ENCODE measurements around the gene OR5K4. TPM values are rescaled to one million over a fixed set of nuclear protein-coding genes. Genes with fewer than 3 reads are reported as not detected.

OR5K4 gene
- total and polyA plus RNA-seq, 4 donors, result not detected

DNA sequence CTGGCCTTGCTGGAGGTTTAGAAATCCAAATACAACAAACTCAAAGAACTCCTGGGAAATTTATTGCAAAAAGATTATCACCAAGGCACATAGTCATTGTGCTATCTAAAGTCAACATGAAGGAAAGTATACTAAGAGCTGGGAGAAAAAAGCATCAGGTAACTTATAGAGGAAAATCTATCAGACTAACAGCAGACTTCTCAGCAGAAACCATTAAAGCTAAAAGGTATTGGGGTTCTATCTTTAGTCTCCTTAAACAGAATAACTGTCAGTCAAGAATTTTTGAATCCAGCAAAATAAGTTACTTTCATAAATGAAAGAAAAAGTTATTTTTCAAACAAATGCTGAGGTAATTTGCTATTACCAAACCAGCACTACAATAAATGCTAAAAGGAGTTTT is 44.9 kb downstream of the OR5K4 start:
- no peaks in the 10 kb centered on the region for H3K4me1 ChIP-seq (ENCODE audit: control insufficient read depth in 4 of 4, insufficient read depth in 4 of 4, low read length in 3 of 4)
- no peaks in the 10 kb centered on the region for H3K36me3 ChIP-seq (ENCODE audit: control insufficient read depth in 4 of 4, insufficient read depth in 3 of 4, low read depth in 1 of 4, low read length in 3 of 4)
- TF ChIP-seq RXRA (IDR thresholded peaks at IDR 0.05), result no peak
- TF ChIP-seq, protein P1, sequence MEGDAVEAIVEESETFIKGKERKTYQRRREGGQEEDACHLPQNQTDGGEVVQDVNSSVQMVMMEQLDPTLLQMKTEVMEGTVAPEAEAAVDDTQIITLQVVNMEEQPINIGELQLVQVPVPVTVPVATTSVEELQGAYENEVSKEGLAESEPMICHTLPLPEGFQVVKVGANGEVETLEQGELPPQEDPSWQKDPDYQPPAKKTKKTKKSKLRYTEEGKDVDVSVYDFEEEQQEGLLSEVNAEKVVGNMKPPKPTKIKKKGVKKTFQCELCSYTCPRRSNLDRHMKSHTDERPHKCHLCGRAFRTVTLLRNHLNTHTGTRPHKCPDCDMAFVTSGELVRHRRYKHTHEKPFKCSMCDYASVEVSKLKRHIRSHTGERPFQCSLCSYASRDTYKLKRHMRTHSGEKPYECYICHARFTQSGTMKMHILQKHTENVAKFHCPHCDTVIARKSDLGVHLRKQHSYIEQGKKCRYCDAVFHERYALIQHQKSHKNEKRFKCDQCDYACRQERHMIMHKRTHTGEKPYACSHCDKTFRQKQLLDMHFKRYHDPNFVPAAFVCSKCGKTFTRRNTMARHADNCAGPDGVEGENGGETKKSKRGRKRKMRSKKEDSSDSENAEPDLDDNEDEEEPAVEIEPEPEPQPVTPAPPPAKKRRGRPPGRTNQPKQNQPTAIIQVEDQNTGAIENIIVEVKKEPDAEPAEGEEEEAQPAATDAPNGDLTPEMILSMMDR (IDR thresholded peaks at IDR 0.05; ENCODE audit: low read depth, low read length, missing input control), result no peak
- no peaks in the 10 kb centered on the region for H3K27me3 ChIP-seq (ENCODE audit: control insufficient read depth in 4 of 4, insufficient read depth in 4 of 4, low read length in 3 of 4)
- H3K27ac ChIP-seq (ENCODE audit: low read depth in 1 of 2, low read length in 2 of 2), result no peak overlapping the region
- H3K9me3 ChIP-seq (ENCODE audit: control insufficient read depth in 4 of 4, low read length in 3 of 4), result peaks cover 0 to 22% (median 0%) of the 10 kb centered on the region in 4 donors
- no peak overlapping the region for H3K9ac ChIP-seq (ENCODE audit: low read depth in 1 of 2, low read length in 2 of 2)
- no peak for DNase-seq (ENCODE audit: low spot score)
- no peak overlapping the region for H3K4me3 ChIP-seq (ENCODE audit: low read depth in 1 of 3, low read length in 3 of 3)

DNA sequence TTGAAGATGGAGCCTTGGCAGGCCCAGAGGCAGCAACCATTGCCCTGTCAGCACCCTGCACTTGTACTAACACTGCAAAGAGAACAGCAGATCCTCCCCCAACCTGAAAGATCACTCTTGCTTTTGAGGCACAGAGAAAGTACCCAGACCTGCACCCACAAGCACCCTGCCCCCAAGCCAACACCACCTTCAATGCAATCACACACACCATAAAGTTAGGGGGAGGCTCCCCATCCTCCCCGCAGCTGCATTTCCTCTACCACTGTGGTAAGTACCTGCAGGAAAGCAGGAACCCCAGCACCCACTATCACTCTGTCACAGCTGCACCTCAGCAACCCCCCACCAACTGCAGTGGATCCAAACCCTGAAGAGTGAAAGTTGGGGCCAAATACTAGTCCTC is 48.9 kb downstream of the OR5K4 start:
- no peak overlapping the region for H3K9ac ChIP-seq (ENCODE audit: low read depth in 1 of 2, low read length in 2 of 2)
- H3K36me3 ChIP-seq (ENCODE audit: control insufficient read depth in 4 of 4, insufficient read depth in 3 of 4, low read depth in 1 of 4, low read length in 3 of 4), result no peaks in the 10 kb centered on the region
- TF ChIP-seq, protein P1 (IDR thresholded peaks at IDR 0.05; ENCODE audit: low read depth, low read length, missing input control), result no peak
- TF ChIP-seq FOXA1 (IDR thresholded peaks at IDR 0.05) (no peak), HNF4A (conservative IDR thresholded peaks at IDR 0.05) (no peak), NR2F2 (IDR thresholded peaks at IDR 0.05) (no peak), GABPA (IDR thresholded peaks at IDR 0.05 in 1 of 2, conservative IDR thresholded peaks at IDR 0.05 in 1 of 2) (no peak), JUND (IDR thresholded peaks at IDR 0.05) (no peak), RXRA (IDR thresholded peaks at IDR 0.05) (no peak), TAF1 (conservative IDR thresholded peaks at IDR 0.05) (no peak), EGR1 (IDR thresholded peaks at IDR 0.05; ENCODE audit: low read depth in 2 of 2) (no peak), HNF4G (IDR thresholded peaks at IDR 0.05) (no peak), YY1 (IDR thresholded peaks at IDR 0.05) (no peak), SP1 (IDR thresholded peaks at IDR 0.05) (no peak), FOXA2 (IDR thresholded peaks at IDR 0.05) (no peak)
- TF ChIP-seq, protein P2, sequence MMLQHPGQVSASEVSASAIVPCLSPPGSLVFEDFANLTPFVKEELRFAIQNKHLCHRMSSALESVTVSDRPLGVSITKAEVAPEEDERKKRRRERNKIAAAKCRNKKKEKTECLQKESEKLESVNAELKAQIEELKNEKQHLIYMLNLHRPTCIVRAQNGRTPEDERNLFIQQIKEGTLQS (IDR thresholded peaks at IDR 0.05), result no peak
- TF ChIP-seq, protein P3, sequence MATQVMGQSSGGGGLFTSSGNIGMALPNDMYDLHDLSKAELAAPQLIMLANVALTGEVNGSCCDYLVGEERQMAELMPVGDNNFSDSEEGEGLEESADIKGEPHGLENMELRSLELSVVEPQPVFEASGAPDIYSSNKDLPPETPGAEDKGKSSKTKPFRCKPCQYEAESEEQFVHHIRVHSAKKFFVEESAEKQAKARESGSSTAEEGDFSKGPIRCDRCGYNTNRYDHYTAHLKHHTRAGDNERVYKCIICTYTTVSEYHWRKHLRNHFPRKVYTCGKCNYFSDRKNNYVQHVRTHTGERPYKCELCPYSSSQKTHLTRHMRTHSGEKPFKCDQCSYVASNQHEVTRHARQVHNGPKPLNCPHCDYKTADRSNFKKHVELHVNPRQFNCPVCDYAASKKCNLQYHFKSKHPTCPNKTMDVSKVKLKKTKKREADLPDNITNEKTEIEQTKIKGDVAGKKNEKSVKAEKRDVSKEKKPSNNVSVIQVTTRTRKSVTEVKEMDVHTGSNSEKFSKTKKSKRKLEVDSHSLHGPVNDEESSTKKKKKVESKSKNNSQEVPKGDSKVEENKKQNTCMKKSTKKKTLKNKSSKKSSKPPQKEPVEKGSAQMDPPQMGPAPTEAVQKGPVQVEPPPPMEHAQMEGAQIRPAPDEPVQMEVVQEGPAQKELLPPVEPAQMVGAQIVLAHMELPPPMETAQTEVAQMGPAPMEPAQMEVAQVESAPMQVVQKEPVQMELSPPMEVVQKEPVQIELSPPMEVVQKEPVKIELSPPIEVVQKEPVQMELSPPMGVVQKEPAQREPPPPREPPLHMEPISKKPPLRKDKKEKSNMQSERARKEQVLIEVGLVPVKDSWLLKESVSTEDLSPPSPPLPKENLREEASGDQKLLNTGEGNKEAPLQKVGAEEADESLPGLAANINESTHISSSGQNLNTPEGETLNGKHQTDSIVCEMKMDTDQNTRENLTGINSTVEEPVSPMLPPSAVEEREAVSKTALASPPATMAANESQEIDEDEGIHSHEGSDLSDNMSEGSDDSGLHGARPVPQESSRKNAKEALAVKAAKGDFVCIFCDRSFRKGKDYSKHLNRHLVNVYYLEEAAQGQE (IDR thresholded peaks at IDR 0.05), result no peak
- TF ChIP-seq, protein P4, sequence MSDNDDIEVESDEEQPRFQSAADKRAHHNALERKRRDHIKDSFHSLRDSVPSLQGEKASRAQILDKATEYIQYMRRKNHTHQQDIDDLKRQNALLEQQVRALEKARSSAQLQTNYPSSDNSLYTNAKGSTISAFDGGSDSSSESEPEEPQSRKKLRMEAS (IDR thresholded peaks at IDR 0.05), result no peak
- H3K9me3 ChIP-seq (ENCODE audit: control insufficient read depth in 4 of 4, low read length in 3 of 4), result peaks cover 0 to 30% (median 2%) of the 10 kb centered on the region in 4 donors
- no peaks in the 10 kb centered on the region for H3K4me1 ChIP-seq (ENCODE audit: control insufficient read depth in 4 of 4, insufficient read depth in 4 of 4, low read length in 3 of 4)
- no peaks in the 10 kb centered on the region for H3K27me3 ChIP-seq (ENCODE audit: control insufficient read depth in 4 of 4, insufficient read depth in 4 of 4, low read length in 3 of 4)
- WGBS, result 89% methylated on average over 1 of the region's 1 CpG
- DNase-seq (ENCODE audit: low spot score), result no peak
- H3K4me3 ChIP-seq (ENCODE audit: low read depth in 1 of 3, low read length in 3 of 3), result no peak overlapping the region
- no peak overlapping the region for H3K27ac ChIP-seq (ENCODE audit: low read depth in 1 of 2, low read length in 2 of 2)

All from liver (tissue), 9 donors.